Stimulated activated CD4-positive, alpha-beta T cell treated with anti-CD3 and anti-CD28 coated beads, Interleukin-12 subunit alpha, Interleukin-12 subunit beta, amount 100 ng/mL, for 24 hours (primary cell): ENCODE results near the gene SEMA5B.

ENCODE experiments used
- DNase-seq, 2 experiments: peaks; one replicate each; pipeline ENCODE4 v3.0.0-alpha.2; 2020; ENCODE audit warnings: low read depth in 2 of 2

Gene SEMA5B

GRCh38 chr3:122994954-122995353 lies 32.6 kb downstream of the SEMA5B start:
- no peak for DNase-seq

GRCh38 chr3:122993124-122993978 lies 34.2 kb downstream of the SEMA5B start:
- DNase-seq: no peak

- no peak for DNase-seq
Measured at GRCh38 chr3:122992676-122993075, 34.9 kb downstream of the SEMA5B start.

- no peak for DNase-seq
Measured at GRCh38 chr3:122992133-122992532, 35.4 kb downstream of the SEMA5B start.

- no peak for DNase-seq
Measured at GRCh38 chr3:122991236-122991985, 36.2 kb downstream of the SEMA5B start.

GRCh38 chr3:122989856-122990575 lies 37.5 kb downstream of the SEMA5B start:
- DNase-seq: no peak

GRCh38 chr3:122988508-122988907 lies 39.1 kb downstream of the SEMA5B start:
- no peak for DNase-seq

GRCh38 chr3:122987736-122988319 lies 39.7 kb downstream of the SEMA5B start:
- no peak for DNase-seq

- DNase-seq: no peak
Measured at GRCh38 chr3:122987231-122987630, 40.3 kb downstream of the SEMA5B start.

- no peak for DNase-seq
Measured at GRCh38 chr3:122986693-122987179, 40.8 kb downstream of the SEMA5B start.

GRCh38 chr3:122985539-122985938 lies 42.0 kb downstream of the SEMA5B start:
- DNase-seq: no peak

- DNase-seq: no peak
Measured at GRCh38 chr3:122984650-122985049, 42.9 kb downstream of the SEMA5B start.

GRCh38 chr3:122984007-122984406 lies 43.6 kb downstream of the SEMA5B start:
- DNase-seq: no peak

GRCh38 chr3:122982216-122983185 lies 45.1 kb downstream of the SEMA5B start:
- DNase-seq: no peak

- DNase-seq: no peak
Measured at GRCh38 chr3:122979211-122979610, 48.4 kb downstream of the SEMA5B start.

- no peak for DNase-seq
Measured at GRCh38 chr3:122978569-122978968, 49.0 kb downstream of the SEMA5B start.

GRCh38 chr3:122977746-122978466 lies 49.7 kb downstream of the SEMA5B start:
- DNase-seq: no peak

- no peak for DNase-seq
Measured at GRCh38 chr3:122975924-122976293, 51.7 kb downstream of the SEMA5B start.

GRCh38 chr3:122975163-122975923 lies 52.2 kb downstream of the SEMA5B start:
- DNase-seq: no peak
